ENCODE measurements around the gene KAZN. TPM values are rescaled to one million over a fixed set of nuclear protein-coding genes. Genes with fewer than 3 reads are reported as not detected.

KAZN gene
- total and polyA plus RNA-seq, 2 donors from 2014 or later: 17.4 to 60.8 TPM

DNA sequence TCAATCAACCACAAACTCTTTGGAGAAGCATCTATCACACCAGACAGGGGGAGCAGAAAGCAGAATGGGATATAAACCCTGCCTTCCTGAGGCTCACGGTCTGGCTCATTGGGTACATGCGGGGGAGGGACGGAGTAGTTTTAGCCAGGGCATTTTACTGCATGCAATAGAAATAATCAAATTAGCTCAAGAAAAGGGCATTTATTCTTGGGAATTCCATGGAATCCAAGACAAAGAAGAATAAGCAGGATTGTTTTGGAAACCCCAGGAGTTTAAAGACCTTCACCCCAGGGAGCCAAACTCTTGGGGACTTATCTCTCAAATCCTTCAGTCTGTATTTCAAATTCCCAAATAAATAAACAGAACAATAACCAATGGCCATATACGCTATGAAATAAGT, 5.2 kb upstream of the KAZN start:
- peaks cover 0 to 2% (median 0%) of the 10 kb centered on the region in 3 donors for H3K4me1 ChIP-seq (ENCODE audit: control insufficient read depth in 2 of 3, insufficient read depth in 2 of 3, low read depth in 1 of 3, low read length in 3 of 3)
- DNase-seq (no peak), FAIRE-seq (no peak)
- H3K9me3 ChIP-seq (ENCODE audit: control insufficient read depth in 2 of 3, insufficient read depth in 1 of 3, low read length in 3 of 3): no peaks in the 10 kb centered on the region
- H3K4me3 ChIP-seq (ENCODE audit: low read length in 3 of 3): no peak overlapping the region
- H3K27ac ChIP-seq (ENCODE audit: low read depth in 2 of 2, low read length in 2 of 2): no peak overlapping the region
- no peaks in the 10 kb centered on the region for H3K36me3 ChIP-seq (ENCODE audit: control insufficient read depth in 2 of 3, insufficient read depth in 3 of 3, low read length in 3 of 3)
- no peaks in the 10 kb centered on the region for H3K27me3 ChIP-seq (ENCODE audit: control insufficient read depth, insufficient read depth, low read length)
- intact Hi-C loops (cut with DNase I): no loop called here
- H3K9ac ChIP-seq (ENCODE audit: low read length in 3 of 3): no peak overlapping the region
- TF ChIP-seq, protein P1, sequence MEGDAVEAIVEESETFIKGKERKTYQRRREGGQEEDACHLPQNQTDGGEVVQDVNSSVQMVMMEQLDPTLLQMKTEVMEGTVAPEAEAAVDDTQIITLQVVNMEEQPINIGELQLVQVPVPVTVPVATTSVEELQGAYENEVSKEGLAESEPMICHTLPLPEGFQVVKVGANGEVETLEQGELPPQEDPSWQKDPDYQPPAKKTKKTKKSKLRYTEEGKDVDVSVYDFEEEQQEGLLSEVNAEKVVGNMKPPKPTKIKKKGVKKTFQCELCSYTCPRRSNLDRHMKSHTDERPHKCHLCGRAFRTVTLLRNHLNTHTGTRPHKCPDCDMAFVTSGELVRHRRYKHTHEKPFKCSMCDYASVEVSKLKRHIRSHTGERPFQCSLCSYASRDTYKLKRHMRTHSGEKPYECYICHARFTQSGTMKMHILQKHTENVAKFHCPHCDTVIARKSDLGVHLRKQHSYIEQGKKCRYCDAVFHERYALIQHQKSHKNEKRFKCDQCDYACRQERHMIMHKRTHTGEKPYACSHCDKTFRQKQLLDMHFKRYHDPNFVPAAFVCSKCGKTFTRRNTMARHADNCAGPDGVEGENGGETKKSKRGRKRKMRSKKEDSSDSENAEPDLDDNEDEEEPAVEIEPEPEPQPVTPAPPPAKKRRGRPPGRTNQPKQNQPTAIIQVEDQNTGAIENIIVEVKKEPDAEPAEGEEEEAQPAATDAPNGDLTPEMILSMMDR (IDR thresholded peaks at IDR 0.05; ENCODE audit: borderline replicate concordance, extremely low read depth, insufficient read depth): no peak

DNA sequence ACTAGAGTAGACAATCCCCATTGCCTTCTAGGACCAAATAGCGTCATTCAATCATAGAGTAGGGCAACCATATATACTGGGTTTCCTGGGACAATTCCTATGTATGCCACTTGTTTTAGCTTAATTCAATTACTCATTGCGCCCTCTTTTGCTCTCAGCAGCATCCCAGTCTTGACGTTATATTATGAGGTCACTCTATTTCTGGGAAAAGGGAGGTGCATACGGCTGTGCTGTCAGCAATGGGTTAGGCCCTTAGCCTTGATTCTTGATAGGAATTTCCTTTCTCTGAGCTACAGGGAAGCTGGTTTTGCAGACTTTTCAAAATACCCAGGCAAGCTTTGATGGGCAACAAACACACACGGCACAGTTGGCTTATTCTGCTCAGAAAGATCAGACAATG, 4.4 kb upstream of the KAZN start:
- H3K36me3 ChIP-seq (ENCODE audit: control insufficient read depth in 2 of 3, insufficient read depth in 3 of 3, low read length in 3 of 3): no peaks in the 10 kb centered on the region

DNA sequence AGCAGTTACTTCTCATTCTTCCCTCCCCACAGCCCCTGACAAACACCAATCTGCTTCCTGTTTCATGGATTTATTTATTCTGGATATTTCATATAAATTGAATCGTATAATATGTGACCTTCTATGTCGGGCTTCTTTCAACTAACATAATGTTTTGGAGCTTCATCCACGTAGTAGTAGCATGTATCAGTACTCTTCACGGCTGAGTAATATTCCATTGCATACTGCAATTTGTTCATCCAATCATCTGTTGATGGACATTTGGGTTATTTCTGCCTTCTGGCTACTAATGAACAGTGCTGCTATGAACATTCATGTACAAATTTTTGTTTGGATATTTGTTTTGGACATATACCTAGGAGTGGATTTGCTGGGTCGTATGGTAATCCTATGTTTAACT, 1.9 kb upstream of the KAZN start:
- Histone ChIP-seq H3K4me3 (ENCODE audit: low read length in 3 of 3) (no peak overlapping the region), H3K27me3 (ENCODE audit: control insufficient read depth, insufficient read depth, low read length) (no peaks in the 10 kb centered on the region), H3K9ac (ENCODE audit: low read length in 3 of 3) (no peak overlapping the region), H3K9me3 (ENCODE audit: control insufficient read depth in 2 of 3, insufficient read depth in 1 of 3, low read length in 3 of 3) (no peaks in the 10 kb centered on the region), H3K36me3 (ENCODE audit: control insufficient read depth in 2 of 3, insufficient read depth in 3 of 3, low read length in 3 of 3) (no peaks in the 10 kb centered on the region), H3K4me1 (ENCODE audit: control insufficient read depth in 2 of 3, insufficient read depth in 2 of 3, low read depth in 1 of 3, low read length in 3 of 3) (peaks cover 0 to 2% (median 0%) of the 10 kb centered on the region in 3 donors), H3K27ac (ENCODE audit: low read depth in 2 of 2, low read length in 2 of 2) (no peak overlapping the region)
- TF ChIP-seq, protein P1 (IDR thresholded peaks at IDR 0.05; ENCODE audit: borderline replicate concordance, extremely low read depth, insufficient read depth): no peak
- intact Hi-C loops (cut with DNase I): no loop called here
- no peak for DNase-seq
- no peak for FAIRE-seq

More for the DNA sequence above, 4.4 kb upstream of the KAZN start:
- TF ChIP-seq, protein P1 (IDR thresholded peaks at IDR 0.05; ENCODE audit: borderline replicate concordance, extremely low read depth, insufficient read depth): no peak
- intact Hi-C loops (cut with DNase I): no loop called here
- H3K9ac ChIP-seq (ENCODE audit: low read length in 3 of 3): no peak overlapping the region
- no peak overlapping the region for H3K4me3 ChIP-seq (ENCODE audit: low read length in 3 of 3)
- DNase-seq: no peak
- H3K4me1 ChIP-seq (ENCODE audit: control insufficient read depth in 2 of 3, insufficient read depth in 2 of 3, low read depth in 1 of 3, low read length in 3 of 3): peaks cover 0 to 2% (median 0%) of the 10 kb centered on the region in 3 donors
- no peak for FAIRE-seq
- no peaks in the 10 kb centered on the region for H3K9me3 ChIP-seq (ENCODE audit: control insufficient read depth in 2 of 3, insufficient read depth in 1 of 3, low read length in 3 of 3)
- H3K27ac ChIP-seq (ENCODE audit: low read depth in 2 of 2, low read length in 2 of 2): no peak overlapping the region
- H3K27me3 ChIP-seq (ENCODE audit: control insufficient read depth, insufficient read depth, low read length): no peaks in the 10 kb centered on the region

All from kidney (tissue), 14 donors.